Hepatocyte (in vitro differentiated cells): ENCODE results near the gene ARHGAP22.

Experiments
- EZH2phosphoT487 ChIP-seq: fragments of 200-600 bp; sonication (generic); IDR thresholded peaks from one replicate; pipeline ENCODE4 v1.6.1; 2018; ENCODE audit warnings: antibody characterized with exemption, mild to moderate bottlenecking, low read depth, moderate library complexity; ENCODE audit not compliant: unreplicated experiment, severe bottlenecking
- TF ChIP-seq, protein P1 (sequence below): fragments of 200-600 bp; sonication (generic); IDR thresholded peaks from 2 replicates; pipeline ENCODE4 v1.5.1; 2016; ENCODE audit warnings: antibody characterized with exemption, mild to moderate bottlenecking; ENCODE audit not compliant: poor library complexity

DNA sequence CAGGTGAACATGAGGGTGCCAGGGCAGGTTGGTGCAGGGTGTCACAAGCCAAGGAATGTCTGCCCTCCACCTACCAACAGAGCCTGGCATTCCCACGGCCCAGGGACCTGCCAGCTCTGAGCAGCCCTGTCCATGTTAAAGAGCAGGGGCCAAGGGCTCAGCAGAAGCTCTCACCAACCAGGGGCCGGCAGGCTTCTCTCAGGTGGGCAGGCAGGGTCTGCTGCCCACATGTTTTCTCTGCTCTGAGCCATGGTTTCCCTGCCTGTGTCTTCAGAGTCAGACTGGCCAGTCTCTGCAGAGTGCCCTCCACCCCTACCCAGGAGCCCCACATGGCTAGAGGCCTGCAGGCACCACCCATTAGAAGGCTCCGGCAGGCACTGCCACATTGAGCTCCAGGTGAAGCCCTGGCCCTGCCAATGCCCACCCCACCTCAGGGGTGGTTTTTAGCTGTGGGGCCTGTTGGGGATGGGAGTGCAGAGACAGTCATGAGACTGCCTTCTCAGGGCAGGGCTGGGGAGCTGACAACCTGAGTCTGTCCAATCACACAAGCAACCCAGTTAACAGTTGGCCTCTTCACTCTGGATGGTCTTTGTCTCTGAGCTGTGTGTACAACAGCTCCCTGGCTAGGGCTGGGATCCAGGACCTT is 135.9 kb downstream of the ARHGAP22 start:
- TF ChIP-seq, protein P1, sequence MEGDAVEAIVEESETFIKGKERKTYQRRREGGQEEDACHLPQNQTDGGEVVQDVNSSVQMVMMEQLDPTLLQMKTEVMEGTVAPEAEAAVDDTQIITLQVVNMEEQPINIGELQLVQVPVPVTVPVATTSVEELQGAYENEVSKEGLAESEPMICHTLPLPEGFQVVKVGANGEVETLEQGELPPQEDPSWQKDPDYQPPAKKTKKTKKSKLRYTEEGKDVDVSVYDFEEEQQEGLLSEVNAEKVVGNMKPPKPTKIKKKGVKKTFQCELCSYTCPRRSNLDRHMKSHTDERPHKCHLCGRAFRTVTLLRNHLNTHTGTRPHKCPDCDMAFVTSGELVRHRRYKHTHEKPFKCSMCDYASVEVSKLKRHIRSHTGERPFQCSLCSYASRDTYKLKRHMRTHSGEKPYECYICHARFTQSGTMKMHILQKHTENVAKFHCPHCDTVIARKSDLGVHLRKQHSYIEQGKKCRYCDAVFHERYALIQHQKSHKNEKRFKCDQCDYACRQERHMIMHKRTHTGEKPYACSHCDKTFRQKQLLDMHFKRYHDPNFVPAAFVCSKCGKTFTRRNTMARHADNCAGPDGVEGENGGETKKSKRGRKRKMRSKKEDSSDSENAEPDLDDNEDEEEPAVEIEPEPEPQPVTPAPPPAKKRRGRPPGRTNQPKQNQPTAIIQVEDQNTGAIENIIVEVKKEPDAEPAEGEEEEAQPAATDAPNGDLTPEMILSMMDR: no peak
- no peak for TF ChIP-seq EZH2phosphoT487
